A673 (cell line): ENCODE measurements around the gene SLC2A9. TPM values are rescaled to one million over a fixed set of nuclear protein-coding genes. Genes with fewer than 3 reads are reported as not detected.

Experiments used
- BruUV-seq: library from RNA; stranded (reverse); fragments of 400-500 nt; replicated peaks from 2 replicates; lab custom pipeline; 2021; lab: Mats Ljungman, UMichigan
- CTCF ChIA-PET: fragments of 300-600 bp; sonication (Branson Sonifier 250); formaldehyde crosslinking; loops from one replicate; lab custom pipeline; 2022; ENCODE audit warnings: antibody characterized with exemption; lab: Charles Lee
- POLR2A ChIA-PET: fragments of 300-600 bp; sonication (Branson Sonifier 250); formaldehyde crosslinking; loops from one replicate; lab custom pipeline; 2022; ENCODE audit warnings: antibody characterized with exemption; ENCODE audit not compliant: low non-redundant PET; lab: Charles Lee
- DNase-seq: peaks from one replicate; pipeline ENCODE4 v3.0.0-alpha.2; 2015; ENCODE audit warnings: low spot score
- H3K27ac ChIP-seq: fragments of 200-600 bp; sonication (generic); 2 replicates; pipeline ENCODE4 v1.5.1; 2016; ENCODE audit warnings: mixed run types, low read depth, mild to moderate bottlenecking, mixed read lengths, antibody characterized with exemption, low read length; ENCODE audit not compliant: poor library complexity, severe bottlenecking
- H3K27me3 ChIP-seq: fragments of 200-600 bp; sonication (generic); replicated peaks from 2 replicates; pipeline ENCODE4 v1.6.1; 2017; ENCODE audit warnings: mixed run types, low read depth, mild to moderate bottlenecking, mixed read lengths, antibody characterized with exemption, low read length; ENCODE audit not compliant: insufficient read depth, poor library complexity
- H3K36me3 ChIP-seq: fragments of 200-600 bp; sonication (generic); 2 replicates; pipeline ENCODE4 v1.6.1; 2016; ENCODE audit warnings: mixed run types, mild to moderate bottlenecking, mixed read lengths, antibody characterized with exemption, low read length; ENCODE audit not compliant: insufficient read depth, poor library complexity, severe bottlenecking
- H3K4me1 ChIP-seq: fragments of 200-600 bp; sonication (generic); 2 replicates; pipeline ENCODE4 v1.6.1; 2017; ENCODE audit warnings: mixed run types, mild to moderate bottlenecking, mixed read lengths, antibody characterized with exemption, low read length; ENCODE audit not compliant: insufficient read depth, poor library complexity, severe bottlenecking
- H3K4me3 ChIP-seq: fragments of 200-600 bp; sonication (generic); 2 replicates; pipeline ENCODE4 v1.5.1; 2016; ENCODE audit warnings: low read depth, mixed run types, mild to moderate bottlenecking, mixed read lengths, low read length; ENCODE audit not compliant: poor library complexity, severe bottlenecking
- H3K9me3 ChIP-seq: fragments of 200-600 bp; sonication (generic); 2 replicates; pipeline ENCODE4 v1.6.1; 2016; ENCODE audit warnings: mixed run types, low read depth, mild to moderate bottlenecking, mixed read lengths, antibody characterized with exemption, low read length; ENCODE audit not compliant: poor library complexity, severe bottlenecking
- CTCF ChIP-seq: fragments of 300-800, 200-600 bp; sonication (generic); conservative IDR thresholded peaks from 2 replicates; pipeline ENCODE4 v1.5.1; 2017; ENCODE audit warnings: low read depth, mild to moderate bottlenecking, antibody characterized with exemption, low read length, moderate library complexity, mixed read lengths
- EZH2 ChIP-seq: fragments of 200-600 bp; sonication (generic); IDR thresholded peaks from 2 replicates; pipeline ENCODE4 v1.6.1; 2017; ENCODE audit warnings: borderline replicate concordance, low read depth, mild to moderate bottlenecking, mixed read lengths, antibody characterized with exemption, low read length; ENCODE audit not compliant: poor library complexity, severe bottlenecking
- intact Hi-C: fragments of 100-400 bp; cut with micrococcal nuclease; formaldehyde crosslinking; loops from one replicate; pipeline ENCODE4 v1.10.0; 2022; ENCODE audit not compliant: unreplicated experiment
- total RNA-seq: library from RNA; stranded (reverse); gene quantifications from 2 replicates; pipeline ENCODE4 v1.2.3, GENCODE V29; 2021

The SLC2A9 gene
- total RNA-seq, 1 experiment from 2014 or later, result not detected

- no peaks in the 10 kb centered on the region for H3K9me3 ChIP-seq
- TF ChIP-seq EZH2 (no peak), CTCF (no peak)
- no TSS peak for BruUV-seq
- H3K4me3 ChIP-seq, result no peak overlapping the region
- no peaks in the 10 kb centered on the region for H3K4me1 ChIP-seq
- ChIA-PET POLR2A (no interaction called here), CTCF (no interaction called here)
- no peak for DNase-seq
- no peaks in the 10 kb centered on the region for H3K36me3 ChIP-seq
- no peak overlapping the region for H3K27ac ChIP-seq
- intact Hi-C loops, result no loop called here
- H3K27me3 ChIP-seq, result no peaks in the 10 kb centered on the region
Observed at GRCh38 chr4:9938933-9939332, 82.4 kb downstream of the SLC2A9 start.

DNA sequence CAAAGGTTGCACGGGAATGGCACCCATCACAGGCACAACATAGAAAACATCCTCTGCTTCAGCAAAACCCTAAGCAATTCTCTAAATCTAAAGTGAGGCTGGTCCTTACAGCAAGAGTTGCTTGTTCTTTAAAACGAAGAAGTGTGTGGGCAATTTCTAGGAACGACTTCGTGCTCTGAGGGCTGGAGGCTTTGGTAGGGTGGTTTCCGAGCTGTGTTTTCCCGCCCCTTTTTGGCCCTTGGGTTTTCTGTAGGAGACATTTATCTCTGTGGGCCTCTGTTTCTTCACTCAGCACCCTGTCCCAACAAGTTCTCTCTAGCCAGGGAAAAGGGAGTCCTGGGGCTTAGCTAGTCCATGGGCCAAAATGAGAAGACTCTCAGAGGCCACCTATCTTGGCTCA, 84.2 kb downstream of the SLC2A9 start:
- Histone ChIP-seq H3K27me3 (peaks cover 4% of the 10 kb centered on the region), H3K9me3 (no peaks in the 10 kb centered on the region), H3K27ac (no peak overlapping the region), H3K36me3 (no peaks in the 10 kb centered on the region), H3K4me3 (no peak overlapping the region), H3K4me1 (no peaks in the 10 kb centered on the region)
- CTCF ChIA-PET, result no interaction called here
- no peak for DNase-seq
- intact Hi-C loops, result no loop called here
- no peak for TF ChIP-seq CTCF
- TF ChIP-seq EZH2, result no peak
- POLR2A ChIA-PET, result no interaction called here
- no TSS peak for BruUV-seq

- no TSS peak for BruUV-seq
- H3K36me3 ChIP-seq, result no peaks in the 10 kb centered on the region
- CTCF ChIA-PET, result no interaction called here
- no peak for DNase-seq
- peaks cover 4% of the 10 kb centered on the region for H3K27me3 ChIP-seq
- POLR2A ChIA-PET, result no interaction called here
- H3K4me1 ChIP-seq, result no peaks in the 10 kb centered on the region
- TF ChIP-seq CTCF, result no peak
- no peak for TF ChIP-seq EZH2
- H3K9me3 ChIP-seq, result no peaks in the 10 kb centered on the region
- intact Hi-C loops, result no loop called here
- H3K4me3 ChIP-seq, result no peak overlapping the region
- no peak overlapping the region for H3K27ac ChIP-seq
Observed at GRCh38 chr4:9936129-9936644, 85.1 kb downstream of the SLC2A9 start.
